ENCODE measurements around the gene CIDEC. TPM values are rescaled to one million over a fixed set of nuclear protein-coding genes. Genes with fewer than 3 reads are reported as not detected.
A peak's percentile ranks its signal among the peaks of the same experiment; 100 is the strongest.

The CIDEC gene
- total RNA-seq, 3 donors from 2014 or later: 92.3 to 1,697 (median 153) TPM

GRCh38 chr3:9916734-9917680, 37.0 kb upstream of the CIDEC start, which contains the start of gene IL17RC:
TSS of gene IL17RC (plus strand) at chr3:9917098. CDS start at chr3:9917316, 218 bp downstream.
- intact Hi-C loops (cut with DNase I; ENCODE audit: low total_unique reads): no loop called here
- Histone ChIP-seq H3K9me3 (no peaks in the 10 kb centered on the region), H3K27me3 (no peaks in the 10 kb centered on the region), H3K4me3 (peak within 1 kb of the TSS; percentile 56 to 76 (median 67)), H3K27ac (peak within 1 kb of the TSS; percentile 93 to 94), H3K4me1 (peaks cover 11 to 24% of the 10 kb centered on the region in 2 donors), H3K36me3 (no peaks in the 10 kb centered on the region)
- no peak for TF ChIP-seq CTCF (IDR thresholded peaks at IDR 0.05)
- TF ChIP-seq POLR2A (IDR thresholded peaks at IDR 0.05): no peak
- peak in 2 of 3 donors; percentile 26 to 54 for TF ChIP-seq POLR2AphosphoS5 (IDR thresholded peaks at IDR 0.05)
- DNase-seq (ENCODE audit: low spot score in 2 of 2): peak; percentile 93 to 95

GRCh38 chr3:9916346-9916733, 36.3 kb upstream of the CIDEC start:
- intact Hi-C loops (cut with DNase I; ENCODE audit: low total_unique reads): no loop called here
- no peaks in the 10 kb centered on the region for H3K36me3 ChIP-seq
- H3K4me3 ChIP-seq: peak overlapping the region; percentile 56 to 76 (median 67)
- TF ChIP-seq POLR2AphosphoS5 (IDR thresholded peaks at IDR 0.05) (no peak), POLR2A (IDR thresholded peaks at IDR 0.05) (no peak), CTCF (IDR thresholded peaks at IDR 0.05) (no peak)
- DNase-seq (ENCODE audit: low spot score in 2 of 2): no peak
- H3K4me1 ChIP-seq: peaks cover 11 to 24% of the 10 kb centered on the region in 2 donors
- H3K27ac ChIP-seq: peak overlapping the region; percentile 93 to 94
- no peaks in the 10 kb centered on the region for H3K27me3 ChIP-seq
- no peaks in the 10 kb centered on the region for H3K9me3 ChIP-seq

GRCh38 chr3:9915254-9916141, 35.4 kb upstream of the CIDEC start:
- Histone ChIP-seq H3K27me3 (no peaks in the 10 kb centered on the region), H3K27ac (peak overlapping the region; percentile 93 to 94), H3K9me3 (no peaks in the 10 kb centered on the region), H3K4me3 (peak overlapping the region; percentile 56 to 76 (median 67)), H3K4me1 (peaks cover 11 to 24% of the 10 kb centered on the region in 2 donors), H3K36me3 (no peaks in the 10 kb centered on the region)
- TF ChIP-seq POLR2AphosphoS5 (IDR thresholded peaks at IDR 0.05) (no peak), POLR2A (IDR thresholded peaks at IDR 0.05) (no peak), CTCF (IDR thresholded peaks at IDR 0.05) (peak in 1 of 3 donors; percentile 33)
- intact Hi-C loops (cut with DNase I; ENCODE audit: low total_unique reads): no loop called here
- peak; percentile 53 to 67 for DNase-seq (ENCODE audit: low spot score in 2 of 2)

GRCh38 chr3:9914559-9915253, 34.7 kb upstream of the CIDEC start:
- Histone ChIP-seq H3K9me3 (no peaks in the 10 kb centered on the region), H3K27ac (peak overlapping the region; percentile 93 to 94), H3K27me3 (no peaks in the 10 kb centered on the region), H3K4me3 (peak overlapping the region; percentile 56 to 76 (median 67)), H3K4me1 (peaks cover 11 to 24% of the 10 kb centered on the region in 2 donors), H3K36me3 (no peaks in the 10 kb centered on the region)
- no peak for DNase-seq (ENCODE audit: low spot score in 2 of 2)
- no peak for TF ChIP-seq POLR2A (IDR thresholded peaks at IDR 0.05)
- no peak for TF ChIP-seq CTCF (IDR thresholded peaks at IDR 0.05)
- no peak for TF ChIP-seq POLR2AphosphoS5 (IDR thresholded peaks at IDR 0.05)
- intact Hi-C loops (cut with DNase I; ENCODE audit: low total_unique reads): no loop called here

Measured in breast epithelium (tissue), 4 donors.